Measurements from ENCODE around the gene CYP2F1. TPM values are rescaled to one million over a fixed set of nuclear protein-coding genes. Genes with fewer than 3 reads are reported as not detected.

Gene CYP2F1
- total and polyA plus RNA-seq, 10 of the 15 experiments (the other 5 are each of a cell fraction or from before 2014, with no cell fraction given) = not detected

GRCh38 chr19:41111750-41112295, 2.4 kb upstream of the CYP2F1 start:
- in situ Hi-C loops (cut with MboI) (no loop called here), intact Hi-C loops (cut with micrococcal nuclease; ENCODE audit: unreplicated experiment) (no loop called here)
- H3K9me3 ChIP-seq (replicated peaks; ENCODE audit: control insufficient read depth, insufficient read depth, low read length) = no peaks in the 10 kb centered on the region
- no peaks in the 10 kb centered on the region for H4K20me1 ChIP-seq (ENCODE audit: control insufficient read depth, insufficient read depth)
- no peak overlapping the region for H3K9ac ChIP-seq (ENCODE audit: control insufficient read depth, insufficient read depth, low read length)
- no peak overlapping the region for H3K4me2 ChIP-seq (ENCODE audit: control insufficient read depth, insufficient read depth)
- no peak overlapping the region for H2AFZ ChIP-seq (ENCODE audit: control insufficient read depth, low read depth, low read length)
- H3K4me3 ChIP-seq = no peak overlapping the region
- ATAC-seq (no peak), FAIRE-seq (no peak), DNase-seq (ENCODE audit: low read depth, low spot score) (no peak)
- no peaks in the 10 kb centered on the region for H3K4me1 ChIP-seq (ENCODE audit: control insufficient read depth, insufficient read depth, low read length)
- no peaks in the 10 kb centered on the region for H3K36me3 ChIP-seq (ENCODE audit: control insufficient read depth in 2 of 2, insufficient read depth in 2 of 2, low read length in 1 of 2)
- RAD21 ChIA-PET (ENCODE audit: unreplicated experiment) = no interaction called here
- TF ChIP-seq SPI1 (IDR thresholded peaks at IDR 0.05; ENCODE audit: borderline replicate concordance, insufficient read depth, low read depth, low read length) (no peak), TAF1 (IDR thresholded peaks at IDR 0.05; ENCODE audit: borderline replicate concordance, low read depth, low read length) (no peak), SRF (IDR thresholded peaks at IDR 0.05; ENCODE audit: low read depth in 2 of 2, low read length in 2 of 2) (no peak), HDAC6 (IDR thresholded peaks at IDR 0.05; ENCODE audit: unreplicated experiment) (no peak), BMI1 (IDR thresholded peaks at IDR 0.05; ENCODE audit: borderline replicate concordance) (no peak), CBFB (IDR thresholded peaks at IDR 0.05; ENCODE audit: low read depth) (no peak), EP300 (IDR thresholded peaks at IDR 0.05; ENCODE audit: borderline replicate concordance in 1 of 2, control insufficient read depth in 1 of 2, low read depth in 2 of 2, low read length in 2 of 2) (no peak), POLR2A (IDR thresholded peaks at IDR 0.05; ENCODE audit: low read depth, low read length) (no peak), NR2C1 (IDR thresholded peaks at IDR 0.05) (no peak), KLF5 (IDR thresholded peaks at IDR 0.05; ENCODE audit: partially characterized antibody) (no peak), FOXK2 (IDR thresholded peaks at IDR 0.05) (no peak), BRCA1 (IDR thresholded peaks at IDR 0.05; ENCODE audit: low read depth, low read length) (no peak), ZNF622 (IDR thresholded peaks at IDR 0.05) (no peak), JUNB (IDR thresholded peaks at IDR 0.05) (no peak), CEBPB (IDR thresholded peaks at IDR 0.05; ENCODE audit: borderline replicate concordance in 1 of 2, low read depth in 2 of 2, low read length in 2 of 2) (no peak), RAD21 (IDR thresholded peaks at IDR 0.05; ENCODE audit: insufficient read depth, low read depth, low read length) (no peak), PBX3 (IDR thresholded peaks at IDR 0.05; ENCODE audit: insufficient replicate concordance, low read depth, low read length) (no peak), ATF7 (IDR thresholded peaks at IDR 0.05; ENCODE audit: low read depth) (no peak)
- TF ChIP-seq, protein P1, sequence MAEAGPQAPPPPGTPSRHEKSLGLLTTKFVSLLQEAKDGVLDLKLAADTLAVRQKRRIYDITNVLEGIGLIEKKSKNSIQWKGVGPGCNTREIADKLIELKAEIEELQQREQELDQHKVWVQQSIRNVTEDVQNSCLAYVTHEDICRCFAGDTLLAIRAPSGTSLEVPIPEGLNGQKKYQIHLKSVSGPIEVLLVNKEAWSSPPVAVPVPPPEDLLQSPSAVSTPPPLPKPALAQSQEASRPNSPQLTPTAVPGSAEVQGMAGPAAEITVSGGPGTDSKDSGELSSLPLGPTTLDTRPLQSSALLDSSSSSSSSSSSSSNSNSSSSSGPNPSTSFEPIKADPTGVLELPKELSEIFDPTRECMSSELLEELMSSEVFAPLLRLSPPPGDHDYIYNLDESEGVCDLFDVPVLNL (IDR thresholded peaks at IDR 0.05; ENCODE audit: low read depth, low read length) = no peak
- CTCF ChIA-PET = no interaction called here
- H3K27me3 ChIP-seq (replicated peaks in 1 of 2; ENCODE audit: control insufficient read depth in 2 of 2, insufficient read depth in 2 of 2, low read length in 1 of 2) = no peaks in the 10 kb centered on the region
- POLR2A ChIA-PET = no interaction called here
- 0% methylated on average over 5 of the region's 5 CpGs for WGBS (ENCODE audit: insufficient coverage, insufficient replicate concordance, low lambda C conversion rate, missing lambda C conversion rate)
- SMC1A ChIA-PET (ENCODE audit: uncharacterized antibody, unreplicated experiment) = no interaction called here
- H3K79me2 ChIP-seq (ENCODE audit: control insufficient read depth, insufficient read depth, low read length) = no peaks in the 10 kb centered on the region
- BruUV-seq (replicated peaks) = no TSS peak
- H3K27ac ChIP-seq (ENCODE audit: control insufficient read depth, insufficient read depth) = no peak overlapping the region
